Stomach smooth muscle (tissue), 2 donors: ENCODE measurements around the gene SLC66A1.

Source experiments
- H3K27ac ChIP-seq: one replicate; pipeline ENCODE4 v1.7.0; 2013; ENCODE audit warnings: mild to moderate bottlenecking, low read length, inconsistent platforms
- H3K27me3 ChIP-seq, 2 donors: one replicate each; pipeline ENCODE4 v1.7.0; 2013; ENCODE audit warnings: low read length in 2 of 2; ENCODE audit not compliant: insufficient read depth in 2 of 2, control insufficient read depth in 1 of 2
- H3K36me3 ChIP-seq, 2 donors: one replicate each; pipeline ENCODE4 v1.7.0; 2013; ENCODE audit warnings: low read length in 2 of 2; ENCODE audit not compliant: control insufficient read depth in 2 of 2, insufficient read depth in 2 of 2
- H3K4me1 ChIP-seq: one replicate; pipeline ENCODE4 v1.7.0; 2013; ENCODE audit warnings: low read length; ENCODE audit not compliant: control insufficient read depth, insufficient read depth
- H3K4me3 ChIP-seq, 2 donors: one replicate each; pipeline ENCODE4 v1.7.0; 2013; ENCODE audit warnings: low read length in 2 of 2
- H3K9ac ChIP-seq, 2 donors: one replicate each; pipeline ENCODE4 v1.7.0; 2013; ENCODE audit warnings: low read length in 2 of 2, mild to moderate bottlenecking in 1 of 2
- H3K9me3 ChIP-seq, 2 donors: one replicate each; pipeline ENCODE4 v1.7.0; 2013; ENCODE audit warnings: low read length in 2 of 2; ENCODE audit not compliant: control insufficient read depth in 2 of 2
- donor health status: healthy.
- donor health status: Pancreatic carcinoma.

SLC66A1 gene

GRCh38 chr1:19325958-19326747, 14.0 kb downstream of the SLC66A1 start:
- Histone ChIP-seq H3K9me3 (no peaks in the 10 kb centered on the region), H3K4me3 (no peak overlapping the region), H3K27ac (no peak overlapping the region), H3K27me3 (no peaks in the 10 kb centered on the region), H3K4me1 (no peaks in the 10 kb centered on the region), H3K36me3 (peaks cover 23 to 46% of the 10 kb centered on the region in 2 donors), H3K9ac (no peak overlapping the region)

GRCh38 chr1:19326748-19327065, 14.6 kb downstream of the SLC66A1 start:
- Histone ChIP-seq H3K4me1 (no peaks in the 10 kb centered on the region), H3K36me3 (peaks cover 20 to 46% of the 10 kb centered on the region in 2 donors), H3K9ac (no peak overlapping the region), H3K9me3 (no peaks in the 10 kb centered on the region), H3K27me3 (no peaks in the 10 kb centered on the region), H3K4me3 (no peak overlapping the region), H3K27ac (no peak overlapping the region)

GRCh38 chr1:19327301-19327700, 15.2 kb downstream of the SLC66A1 start:
- Histone ChIP-seq H3K36me3 (peaks cover 20 to 42% of the 10 kb centered on the region in 2 donors), H3K4me1 (no peaks in the 10 kb centered on the region), H3K27me3 (no peaks in the 10 kb centered on the region), H3K9me3 (no peaks in the 10 kb centered on the region), H3K9ac (no peak overlapping the region), H3K4me3 (no peak overlapping the region), H3K27ac (no peak overlapping the region)

GRCh38 chr1:19327736-19328135, 15.6 kb downstream of the SLC66A1 start:
- Histone ChIP-seq H3K9me3 (no peaks in the 10 kb centered on the region), H3K27ac (no peak overlapping the region), H3K27me3 (no peaks in the 10 kb centered on the region), H3K4me3 (no peak overlapping the region), H3K36me3 (peaks cover 20 to 39% of the 10 kb centered on the region in 2 donors), H3K9ac (no peak overlapping the region), H3K4me1 (no peaks in the 10 kb centered on the region)

DNA sequence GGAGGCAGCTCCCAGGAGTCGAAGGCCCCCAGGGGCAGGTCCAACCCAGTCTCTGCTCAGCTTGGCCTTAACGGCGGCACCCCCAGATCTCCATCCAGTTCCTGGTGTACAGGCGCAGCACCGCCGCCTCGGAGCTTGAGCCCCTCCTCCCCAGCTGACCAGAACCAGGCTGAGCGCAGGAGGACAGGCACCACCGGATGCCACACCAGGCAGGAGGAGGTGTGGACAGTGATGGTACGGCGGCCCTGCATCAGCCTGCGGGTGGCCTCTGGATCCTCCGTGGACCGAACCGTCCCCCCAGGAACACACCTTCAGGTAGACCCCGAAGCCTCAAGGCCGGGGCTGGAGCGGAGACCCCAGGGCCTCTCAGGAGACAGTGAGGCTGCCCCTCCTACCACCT, 16.4 kb downstream of the SLC66A1 start:
- Histone ChIP-seq H3K4me3 (no peak overlapping the region), H3K36me3 (peaks cover 20 to 39% of the 10 kb centered on the region in 2 donors), H3K4me1 (no peaks in the 10 kb centered on the region), H3K27ac (no peak overlapping the region), H3K9me3 (no peaks in the 10 kb centered on the region), H3K9ac (no peak overlapping the region), H3K27me3 (no peaks in the 10 kb centered on the region)

- H3K36me3 ChIP-seq = peaks cover 15 to 37% of the 10 kb centered on the region in 2 donors
- no peak overlapping the region for H3K4me3 ChIP-seq
- no peak overlapping the region for H3K9ac ChIP-seq
- no peaks in the 10 kb centered on the region for H3K27me3 ChIP-seq
- H3K9me3 ChIP-seq = no peaks in the 10 kb centered on the region
- H3K27ac ChIP-seq = no peak overlapping the region
- no peaks in the 10 kb centered on the region for H3K4me1 ChIP-seq
These were observed 17.1 kb downstream of the SLC66A1 start for GRCh38 chr1:19329188-19329587.

- no peaks in the 10 kb centered on the region for H3K4me1 ChIP-seq
- no peak overlapping the region for H3K27ac ChIP-seq
- no peaks in the 10 kb centered on the region for H3K27me3 ChIP-seq
- H3K9me3 ChIP-seq = no peaks in the 10 kb centered on the region
- no peak overlapping the region for H3K9ac ChIP-seq
- H3K36me3 ChIP-seq = peaks cover 15 to 33% of the 10 kb centered on the region in 2 donors
- no peak overlapping the region for H3K4me3 ChIP-seq
These were observed 17.5 kb downstream of the SLC66A1 start for GRCh38 chr1:19329611-19330010.

DNA sequence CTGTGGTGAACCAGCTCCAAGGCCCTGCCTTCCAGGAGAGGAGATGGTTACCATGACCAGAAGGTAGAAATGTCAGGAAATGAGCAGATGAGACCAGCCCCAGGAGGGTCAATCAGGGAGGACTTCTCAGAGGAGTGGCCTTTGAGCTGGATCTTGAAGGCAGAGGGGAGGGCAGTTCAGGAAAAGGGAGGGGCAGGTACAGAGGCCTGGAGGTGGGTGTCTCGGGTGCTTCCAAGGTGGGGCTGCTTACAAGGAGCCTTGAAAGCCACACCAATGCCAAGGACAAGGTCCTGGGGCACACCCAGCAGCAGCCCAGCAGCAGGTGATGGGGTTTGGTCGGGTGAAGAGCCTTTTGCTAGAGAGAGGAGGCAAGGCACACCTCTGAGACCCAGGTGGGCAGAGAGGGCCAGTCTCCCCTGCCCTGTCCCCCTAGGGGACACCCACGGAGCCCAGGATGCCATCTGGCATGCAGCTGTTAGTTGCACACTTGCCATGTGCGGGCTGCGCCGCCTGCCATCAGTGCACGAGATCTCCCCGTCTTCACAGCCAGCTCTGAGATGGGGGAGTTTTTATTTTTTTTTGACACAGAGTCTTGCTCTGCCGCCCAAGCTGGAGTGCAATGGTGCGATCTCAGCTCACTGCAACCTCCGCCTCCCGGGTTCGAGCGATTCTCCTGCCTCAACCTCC, 18.5 kb downstream of the SLC66A1 start:
- no peak overlapping the region for H3K9ac ChIP-seq
- no peaks in the 10 kb centered on the region for H3K9me3 ChIP-seq
- H3K36me3 ChIP-seq = peaks cover 15 to 25% of the 10 kb centered on the region in 2 donors
- no peak overlapping the region for H3K27ac ChIP-seq
- no peak overlapping the region for H3K4me3 ChIP-seq
- H3K4me1 ChIP-seq = no peaks in the 10 kb centered on the region
- H3K27me3 ChIP-seq = no peaks in the 10 kb centered on the region

DNA sequence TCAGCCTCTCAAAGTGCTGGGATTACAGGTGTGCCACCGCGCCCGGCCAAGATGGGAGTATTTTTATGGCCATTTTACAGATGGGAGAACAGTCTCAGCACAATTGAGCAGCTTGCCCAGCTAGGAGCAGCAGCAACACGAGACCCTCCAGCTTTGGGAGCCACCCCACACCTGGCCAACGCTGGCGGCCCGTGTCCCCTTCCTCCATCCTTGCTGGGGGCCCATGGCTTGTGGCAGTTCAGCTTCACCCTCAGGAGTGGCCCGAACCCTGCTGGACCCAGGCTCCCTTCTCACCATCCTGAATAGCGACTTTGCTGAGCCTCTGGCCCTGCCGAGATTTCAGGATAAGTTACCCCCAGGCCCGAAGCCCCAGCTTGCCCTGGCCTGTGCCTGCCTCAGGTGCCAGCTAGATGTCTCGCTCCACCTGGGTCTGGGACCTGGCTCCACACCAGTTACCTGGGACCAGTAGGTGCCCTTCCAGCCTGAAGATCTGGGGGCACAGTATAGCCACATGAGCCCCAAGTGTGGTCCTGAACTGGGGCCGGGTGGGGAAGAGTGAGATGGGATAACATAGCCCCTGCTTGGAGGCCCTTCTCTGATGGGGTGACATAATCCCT, 19.2 kb downstream of the SLC66A1 start:
- Histone ChIP-seq H3K4me3 (no peak overlapping the region), H3K27me3 (no peaks in the 10 kb centered on the region), H3K27ac (no peak overlapping the region), H3K9me3 (no peaks in the 10 kb centered on the region), H3K4me1 (no peaks in the 10 kb centered on the region), H3K9ac (no peak overlapping the region), H3K36me3 (peaks cover 7 to 19% of the 10 kb centered on the region in 2 donors)

DNA sequence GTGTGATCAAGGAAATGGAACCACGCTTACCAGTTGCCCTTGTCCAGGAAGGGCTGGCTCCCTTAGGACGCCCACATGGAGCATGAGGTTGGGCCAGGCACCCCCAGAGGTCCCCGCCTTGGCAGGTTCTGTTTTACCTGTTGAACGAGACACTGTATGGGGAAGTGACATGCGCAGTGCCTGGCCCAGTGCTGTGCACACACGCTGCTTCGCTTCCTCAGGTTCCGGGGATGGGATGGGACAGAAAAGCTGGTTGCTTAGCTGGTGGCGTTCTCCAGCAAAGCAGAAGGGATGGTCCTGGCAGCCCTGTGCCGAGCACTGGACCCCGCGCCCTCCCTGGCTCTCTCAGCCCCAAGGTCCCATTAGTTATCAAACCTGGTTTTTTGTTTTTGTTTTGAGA, 20.7 kb downstream of the SLC66A1 start:
- H3K4me1 ChIP-seq = no peaks in the 10 kb centered on the region
- H3K9ac ChIP-seq = no peak overlapping the region
- H3K27ac ChIP-seq = no peak overlapping the region
- H3K9me3 ChIP-seq = no peaks in the 10 kb centered on the region
- no peaks in the 10 kb centered on the region for H3K27me3 ChIP-seq
- H3K4me3 ChIP-seq = no peak overlapping the region
- peaks cover 3 to 9% of the 10 kb centered on the region in 2 donors for H3K36me3 ChIP-seq
